ENCODE measurements around the gene PTH2.
"Not testable (repeated sequence)": the region's sequence is repeated elsewhere in the genome, so short reads cannot be mapped to it uniquely, and the experiment has no call there.

The PTH2 gene

DNA sequence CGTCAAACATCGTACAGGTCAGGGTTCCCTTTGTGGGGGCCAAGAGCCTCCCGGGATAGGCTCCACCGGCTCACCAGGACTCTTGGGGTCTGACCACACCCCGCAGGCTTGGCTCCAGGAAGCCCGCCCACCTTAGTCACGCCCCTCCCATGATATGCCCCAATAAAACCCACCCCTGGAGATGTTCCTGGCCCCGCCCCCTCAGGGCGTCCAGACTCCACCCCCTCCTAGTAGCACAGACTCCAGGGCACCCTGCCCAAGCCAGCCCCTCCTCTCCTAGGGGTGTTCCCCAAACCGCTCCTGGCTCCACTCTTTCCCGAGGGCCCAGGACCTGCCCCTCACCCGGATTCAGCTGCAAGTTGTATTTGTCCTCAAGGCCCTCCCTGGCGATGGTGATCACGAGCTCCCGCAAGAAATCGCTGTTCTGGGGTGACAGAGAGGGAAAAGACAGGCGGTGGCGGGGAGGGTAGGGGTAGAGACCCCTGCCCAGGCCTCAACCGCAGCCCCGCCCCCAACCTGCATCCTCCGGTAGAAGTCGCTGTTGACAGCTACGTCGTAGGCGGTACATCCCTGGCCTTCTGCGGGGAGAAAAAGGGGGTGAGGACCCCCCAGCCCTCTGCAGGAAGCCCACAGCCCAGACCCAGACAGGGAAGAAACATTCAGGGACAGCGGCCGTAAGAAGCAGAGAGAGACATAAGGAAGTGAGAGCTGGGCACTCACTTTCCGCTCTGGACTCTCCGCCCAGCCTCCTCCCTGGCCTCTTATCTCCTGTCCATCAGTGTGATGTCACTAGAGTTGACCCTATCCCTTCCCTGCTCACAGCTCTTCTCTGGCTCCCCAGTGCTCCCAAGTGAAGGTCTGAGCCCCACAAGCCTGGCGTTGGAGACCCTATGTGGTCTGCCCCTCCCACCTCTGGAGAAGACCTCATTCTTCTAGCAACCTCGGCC, 24.5 kb upstream of the PTH2 start:
- DNase-seq (ENCODE audit: low spot score) = no peak

DNA sequence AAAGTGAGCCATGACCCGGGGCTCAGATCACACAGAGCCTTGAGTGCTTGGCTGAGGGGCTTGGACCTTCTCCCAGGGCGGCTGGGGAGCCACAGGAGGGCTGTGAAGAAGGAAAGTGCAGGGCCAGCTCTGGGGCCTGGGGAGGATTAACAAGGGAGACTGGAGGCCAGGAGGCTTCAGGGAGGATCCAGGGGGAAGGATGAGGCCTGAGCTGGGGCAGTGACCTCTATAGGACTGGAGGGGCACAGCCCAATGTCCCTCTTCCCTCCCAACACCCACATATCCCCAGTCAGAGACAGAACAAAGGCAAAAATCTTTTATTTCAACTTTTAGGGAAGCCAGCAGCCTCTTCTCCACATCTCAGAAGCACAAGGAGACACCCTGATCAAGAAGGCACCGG, 22.8 kb upstream of the PTH2 start:
- DNase-seq (ENCODE audit: low spot score) = no peak

DNA sequence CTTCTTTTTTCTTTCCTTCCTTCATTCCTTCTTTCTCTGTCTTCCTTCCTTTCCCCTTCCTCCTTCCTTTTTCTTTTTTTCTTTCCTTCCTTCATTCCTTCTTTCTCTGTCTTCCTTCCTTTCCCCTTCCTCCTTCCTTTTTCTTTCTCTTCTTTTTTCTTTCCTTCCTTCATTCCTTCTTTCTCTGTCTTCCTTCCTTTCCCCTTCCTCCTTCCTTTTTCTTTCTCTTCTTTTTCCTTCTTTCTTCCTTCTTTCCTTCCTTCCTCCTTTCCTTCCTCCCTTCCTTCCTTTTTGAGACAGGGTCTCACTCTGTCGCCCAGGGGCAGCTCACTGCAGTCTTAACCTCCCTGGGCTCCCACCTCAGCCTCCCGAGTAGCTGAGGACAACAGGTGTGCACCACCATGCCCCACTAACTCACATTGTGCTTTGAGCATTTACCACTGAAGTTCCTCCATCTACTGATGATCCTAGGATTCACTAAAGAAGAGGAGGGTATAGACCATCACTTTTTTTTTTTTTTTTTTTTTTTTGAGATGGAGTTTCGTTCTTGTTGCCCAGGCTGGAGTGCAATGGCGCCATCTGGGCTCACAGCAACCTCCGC, 21.0 kb upstream of the PTH2 start:
- DNase-seq (ENCODE audit: low spot score) = not testable (repeated sequence)

DNA sequence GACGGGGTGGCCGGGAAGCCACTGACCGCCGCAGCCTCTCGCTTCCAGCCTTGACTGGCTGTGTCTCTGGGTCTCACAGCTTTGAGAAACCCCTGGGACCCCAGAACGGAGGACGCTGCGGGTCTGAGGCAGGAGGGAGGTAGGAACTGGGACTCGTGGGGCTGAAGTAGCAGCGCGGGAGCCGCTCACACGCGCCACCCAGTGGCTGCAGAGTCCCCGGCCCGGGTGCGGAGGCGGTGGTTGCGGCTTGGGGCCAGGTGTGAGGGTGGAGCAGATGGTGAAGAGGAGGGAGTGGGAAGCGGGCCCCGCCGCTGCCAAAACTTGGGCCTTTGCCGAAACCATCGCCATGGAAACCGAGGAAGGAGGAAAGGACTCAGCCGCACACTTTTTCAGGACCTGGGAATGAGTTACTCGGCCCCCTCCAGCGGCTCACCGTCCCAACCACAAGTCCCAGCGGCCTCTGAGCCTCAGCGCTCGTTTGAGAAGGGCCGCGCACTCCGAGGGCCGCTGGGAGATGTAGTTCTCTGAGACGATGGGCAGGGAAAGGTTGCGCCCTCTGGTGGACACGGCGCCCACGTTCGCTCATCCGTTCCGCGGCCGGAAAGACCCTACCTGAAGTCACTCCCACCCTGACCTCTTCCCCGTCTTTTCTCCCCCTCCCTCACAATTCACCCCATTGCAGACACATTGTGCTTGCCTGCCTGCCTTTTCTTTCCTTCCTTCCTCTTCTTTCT, 20.3 kb upstream of the PTH2 start:
- DNase-seq (ENCODE audit: low spot score) = peak; percentile 81

DNA sequence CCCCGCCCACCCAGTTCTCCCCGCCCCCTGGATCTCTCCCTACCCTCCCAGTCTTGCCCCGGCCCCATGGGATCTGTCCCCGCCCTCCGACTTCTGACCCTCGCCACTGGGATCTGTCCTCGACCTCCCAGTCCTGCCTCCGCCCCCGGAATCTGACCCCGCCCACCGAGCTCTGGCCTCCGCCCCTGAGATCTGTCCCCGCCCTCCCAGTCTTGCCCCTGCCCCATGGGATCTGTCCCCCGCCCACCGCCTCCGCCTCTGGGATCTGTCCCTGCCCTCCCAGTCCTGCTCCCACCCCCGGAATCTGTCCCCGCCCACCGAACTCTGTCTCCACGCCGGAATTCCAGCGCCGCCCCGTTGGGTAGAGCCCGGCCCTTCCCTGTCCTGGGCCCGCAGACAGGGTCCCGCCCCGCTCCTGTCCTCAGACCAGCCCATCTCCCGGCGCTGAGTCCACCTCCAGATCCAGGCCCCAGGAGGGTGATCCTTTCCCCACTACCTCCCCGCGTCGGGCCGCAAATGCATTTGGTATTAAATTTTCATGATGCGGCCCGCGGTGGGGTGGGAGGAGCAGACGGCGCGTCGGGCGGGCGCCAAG, 19.6 kb upstream of the PTH2 start:
- peak; percentile 96 for DNase-seq (ENCODE audit: low spot score)

DNA sequence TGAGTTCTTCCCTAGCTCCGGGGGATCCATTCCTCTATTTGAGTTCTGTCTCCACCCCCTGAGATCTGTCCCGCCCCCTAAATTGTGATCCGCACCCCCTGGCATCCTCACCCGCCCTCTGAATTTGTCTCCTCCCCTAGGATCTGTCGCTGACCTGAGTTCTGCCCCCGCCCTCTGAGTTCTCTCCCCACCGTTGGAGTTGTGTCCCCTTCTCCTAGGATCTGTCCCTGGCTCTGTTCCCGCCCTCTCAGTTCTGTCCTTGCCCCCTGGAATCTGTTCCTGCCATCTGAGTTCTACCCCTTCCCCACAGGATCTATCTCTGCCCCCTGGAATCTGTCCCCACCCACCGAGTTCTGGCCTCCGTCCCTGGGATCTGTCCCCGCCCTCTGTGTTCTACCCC, 19.1 kb upstream of the PTH2 start:
- DNase-seq (ENCODE audit: low spot score) = no peak

DNA sequence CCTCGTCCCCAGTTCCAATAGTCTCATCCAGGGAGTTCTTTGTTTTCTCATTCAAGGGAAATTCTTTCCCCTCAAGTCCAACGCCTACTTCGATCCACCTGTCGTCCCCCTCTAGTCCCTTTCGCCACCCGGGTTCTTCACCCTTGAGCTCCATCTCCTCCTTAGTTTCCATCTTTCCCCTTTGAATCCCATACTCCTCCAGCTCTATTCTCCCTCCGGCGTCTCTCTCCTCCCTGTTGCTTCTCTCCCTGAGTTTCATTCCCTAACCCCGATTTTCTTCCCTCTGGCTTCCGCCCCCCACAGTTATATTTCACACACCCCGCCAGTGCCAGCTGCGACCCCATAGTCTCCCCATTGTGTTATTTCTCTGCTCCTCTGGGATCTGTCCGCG, 18.7 kb upstream of the PTH2 start:
- DNase-seq (ENCODE audit: low spot score) = no peak

DNA sequence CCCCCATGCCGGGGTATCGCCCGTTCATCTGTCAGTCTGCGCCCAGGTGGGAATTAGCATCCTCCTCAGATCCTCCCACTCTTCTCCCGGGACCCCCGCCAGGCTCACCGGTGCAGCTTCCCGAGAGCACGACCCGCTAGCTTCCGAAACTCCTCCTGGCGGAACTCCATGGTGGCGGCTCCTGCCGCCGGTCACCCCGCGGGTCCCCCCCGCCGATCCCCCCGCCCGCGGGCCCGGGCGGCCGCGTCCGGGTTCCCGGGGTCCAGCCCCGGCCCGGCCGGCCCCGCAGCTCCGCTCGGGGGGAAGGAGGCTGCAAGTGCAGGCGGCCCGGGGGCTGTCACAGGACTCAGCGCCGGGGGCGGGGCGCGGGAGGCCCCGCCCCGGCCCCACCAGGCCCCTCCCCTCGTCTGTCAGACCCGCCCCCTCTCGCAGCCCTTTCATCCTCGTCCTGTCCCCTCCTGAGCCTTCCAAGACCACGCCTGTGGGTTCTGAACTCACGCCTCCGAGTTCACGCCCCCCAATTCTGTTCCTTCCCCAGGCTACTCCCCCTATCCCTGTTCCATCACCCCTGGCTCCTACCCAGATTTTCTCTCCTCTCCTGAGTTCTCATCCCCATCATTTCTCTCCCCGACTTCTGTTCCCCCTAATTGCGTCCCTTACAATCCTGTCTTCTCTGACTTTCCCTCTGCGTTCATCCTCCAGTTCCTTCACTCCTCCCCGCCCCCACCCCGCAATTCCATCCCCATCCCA, 18.1 kb upstream of the PTH2 start, which contains the start of gene SLC17A7:
Gene SLC17A7, minus strand, starts transcription at position 318 of the 750 bp plus-strand sequence. Its CDS starts 148 bp downstream, at position 170.
- DNase-seq (ENCODE audit: low spot score) = peak; percentile 66

DNA sequence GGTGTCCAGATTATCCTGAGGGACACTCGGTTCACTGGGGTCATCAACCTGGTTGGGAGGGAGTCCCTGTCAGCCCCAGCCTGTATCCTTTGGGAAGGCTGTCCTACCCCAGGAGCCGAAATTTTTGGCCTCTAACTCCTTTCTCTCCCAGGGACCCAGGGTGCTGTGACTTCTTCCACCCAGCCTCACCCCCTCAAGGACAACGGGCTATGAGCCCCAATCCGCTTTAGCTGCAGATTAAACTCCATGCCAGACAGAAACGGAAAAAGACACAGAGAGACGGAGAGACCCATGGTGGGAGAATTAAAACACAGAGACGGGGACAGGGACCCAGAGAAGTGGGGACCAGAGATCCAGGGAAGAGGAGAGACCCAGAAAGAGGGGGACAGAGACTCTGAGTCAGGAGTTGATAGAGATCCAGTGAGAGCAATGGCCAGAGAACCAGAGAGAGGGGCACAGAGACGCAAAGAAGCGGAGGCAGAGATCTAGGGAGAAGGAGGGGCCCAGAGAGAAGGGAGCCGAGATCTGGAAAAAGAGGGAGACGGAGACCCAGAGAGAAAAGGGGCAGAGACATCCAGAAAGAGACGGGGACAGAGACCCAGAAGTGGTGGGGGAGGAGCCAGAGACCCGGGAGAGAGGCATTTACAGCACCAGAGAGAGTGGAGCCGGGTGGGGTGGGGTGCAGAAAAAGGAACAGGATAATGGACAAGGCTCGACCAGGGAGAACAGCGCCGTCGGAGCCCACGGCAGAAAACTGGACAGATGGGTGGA, 17.4 kb upstream of the PTH2 start:
- DNase-seq (ENCODE audit: low spot score) = no peak

DNA sequence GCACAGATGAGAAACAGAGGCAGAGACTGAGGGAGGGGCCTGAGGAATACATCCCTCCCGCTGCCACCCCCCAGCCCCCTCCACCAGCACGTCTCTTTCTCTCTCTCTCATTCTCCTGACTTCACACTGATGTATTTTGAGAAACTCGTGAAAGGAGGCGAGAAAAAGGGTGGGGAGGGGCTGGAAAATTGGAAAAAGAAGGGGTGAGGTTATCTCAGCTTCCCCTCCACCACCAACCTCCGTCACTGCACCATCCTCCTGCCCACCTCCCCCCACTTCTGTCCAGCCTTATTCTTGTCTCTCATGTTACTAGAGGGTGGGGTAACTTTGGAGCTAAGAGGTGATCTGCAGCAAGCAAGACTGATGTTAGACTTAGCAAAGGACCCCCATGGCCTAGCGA, 16.6 kb upstream of the PTH2 start:
- DNase-seq (ENCODE audit: low spot score) = no peak

DNA sequence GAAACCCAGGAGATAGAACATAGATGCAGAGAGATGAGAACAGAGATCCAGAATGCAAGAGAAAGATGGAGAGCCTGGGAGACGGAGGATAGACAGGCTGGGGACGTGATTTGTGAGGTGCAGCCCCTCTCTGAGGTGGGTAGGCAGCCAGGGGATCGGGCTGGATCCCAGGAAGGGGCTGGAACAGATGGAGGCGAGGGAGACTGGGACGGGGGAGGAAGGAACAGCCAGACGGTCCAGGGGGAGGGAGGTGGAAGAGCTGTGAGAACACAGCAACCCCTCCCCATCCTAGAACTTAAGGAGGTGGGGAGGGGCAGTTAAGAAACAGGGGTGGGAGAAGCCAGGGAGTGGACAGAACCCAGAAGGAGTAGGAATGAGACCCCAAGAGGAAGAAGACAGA, 15.0 kb upstream of the PTH2 start:
- no peak for DNase-seq (ENCODE audit: low spot score)

DNA sequence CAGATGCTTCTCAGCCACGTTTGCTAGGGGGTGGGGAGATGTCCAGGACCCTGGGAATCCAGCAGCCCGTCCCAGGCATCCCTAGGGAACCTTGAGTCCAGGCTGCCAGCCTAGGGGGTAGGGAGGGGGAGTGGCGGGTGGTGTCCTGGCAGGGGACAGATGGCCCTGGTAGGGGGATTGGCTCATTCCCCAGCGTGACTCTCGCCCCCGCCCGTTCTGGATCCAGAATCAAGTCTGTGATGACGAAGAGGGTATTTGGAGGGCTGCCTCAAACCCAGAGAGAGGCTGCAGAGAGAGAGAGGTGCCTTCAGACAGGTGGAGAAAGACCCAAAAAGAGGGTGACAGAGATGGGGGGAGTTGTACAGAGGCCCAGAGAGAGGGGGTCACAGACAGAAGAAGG, 14.0 kb upstream of the PTH2 start:
- DNase-seq (ENCODE audit: low spot score) = no peak

DNA sequence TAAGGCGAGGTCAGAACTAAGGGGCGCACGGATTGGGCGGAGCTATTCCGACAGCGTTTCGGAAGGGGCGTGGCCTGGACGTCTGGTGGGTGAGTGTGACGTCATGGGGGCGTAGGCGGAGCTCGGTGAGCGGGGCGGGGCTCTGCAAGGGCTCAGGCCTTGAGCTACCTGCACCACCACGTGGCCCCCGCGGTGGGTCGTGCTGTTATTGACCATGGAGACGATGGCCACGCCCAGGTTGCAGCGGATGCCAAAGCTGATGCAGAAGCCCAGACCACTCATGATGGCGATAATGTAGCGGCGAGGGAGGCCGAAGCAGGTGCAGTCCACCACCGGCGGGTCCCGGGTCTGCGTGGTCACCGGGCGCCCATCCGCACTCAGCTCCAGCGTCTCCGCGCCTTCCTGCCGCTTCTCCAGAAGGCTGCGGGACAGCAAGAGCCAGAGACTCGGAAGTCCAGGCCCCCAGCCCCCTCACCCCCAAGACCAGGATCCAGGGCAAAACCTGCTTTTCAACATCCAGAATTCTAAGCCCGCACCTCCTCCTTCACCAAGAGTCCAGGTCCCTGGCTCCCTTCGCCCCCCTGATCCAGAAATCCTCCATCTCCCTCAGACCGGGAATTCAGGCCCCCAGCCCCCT, 13.3 kb upstream of the PTH2 start:
- DNase-seq (ENCODE audit: low spot score) = no peak

DNA sequence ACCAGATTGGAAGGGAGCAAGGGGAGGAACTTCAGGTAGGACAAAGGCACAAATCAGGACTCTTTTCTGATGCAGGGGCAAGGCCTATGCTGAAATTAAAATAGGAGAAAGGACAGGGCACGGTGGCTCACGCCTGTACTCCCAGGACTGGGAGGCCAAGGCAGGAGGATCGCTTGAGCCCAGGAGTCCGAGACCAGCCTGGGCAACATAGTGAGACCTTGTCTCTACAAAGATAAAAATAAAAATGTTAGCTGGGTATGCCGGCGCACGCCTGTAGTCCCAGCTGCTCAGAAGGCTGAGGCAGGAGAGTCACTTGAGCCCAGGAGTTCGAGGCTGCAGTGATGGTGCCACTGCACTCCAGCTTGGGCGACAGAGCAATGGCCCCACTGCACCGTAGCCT, 12.4 kb upstream of the PTH2 start:
- DNase-seq (ENCODE audit: low spot score) = no peak

DNA sequence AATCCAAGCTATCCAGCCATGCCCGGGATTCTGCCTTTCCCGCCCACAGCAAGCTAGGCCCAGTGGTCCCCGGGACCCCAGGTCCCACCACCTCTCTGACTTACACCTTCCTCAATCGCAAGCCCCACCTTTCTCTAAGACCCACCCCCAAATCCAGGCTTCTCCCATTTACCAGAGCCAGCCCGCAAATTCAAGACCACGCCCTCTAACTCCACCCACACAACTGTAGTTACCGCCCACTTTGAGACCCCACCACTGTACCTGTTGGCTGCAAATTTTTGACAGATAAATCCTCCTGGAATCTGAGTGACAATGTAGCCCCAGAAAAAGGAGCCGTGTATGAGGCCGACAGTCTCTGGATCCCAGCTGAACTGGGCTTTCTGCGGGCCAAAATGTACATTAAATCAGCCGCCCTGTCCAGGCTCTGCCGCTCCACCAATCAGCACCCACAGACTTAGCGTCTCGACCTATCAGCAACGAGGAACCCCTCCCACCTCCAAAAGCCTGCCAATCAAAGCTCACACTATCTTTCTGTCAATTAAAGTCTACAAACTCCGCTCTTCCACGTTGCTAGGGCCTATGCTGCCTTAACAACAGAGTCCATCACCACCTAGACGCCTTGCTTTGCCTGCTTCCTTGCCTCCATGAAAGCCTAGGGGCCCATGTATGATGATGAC, 11.8 kb upstream of the PTH2 start:
- no peak for DNase-seq (ENCODE audit: low spot score)

DNA sequence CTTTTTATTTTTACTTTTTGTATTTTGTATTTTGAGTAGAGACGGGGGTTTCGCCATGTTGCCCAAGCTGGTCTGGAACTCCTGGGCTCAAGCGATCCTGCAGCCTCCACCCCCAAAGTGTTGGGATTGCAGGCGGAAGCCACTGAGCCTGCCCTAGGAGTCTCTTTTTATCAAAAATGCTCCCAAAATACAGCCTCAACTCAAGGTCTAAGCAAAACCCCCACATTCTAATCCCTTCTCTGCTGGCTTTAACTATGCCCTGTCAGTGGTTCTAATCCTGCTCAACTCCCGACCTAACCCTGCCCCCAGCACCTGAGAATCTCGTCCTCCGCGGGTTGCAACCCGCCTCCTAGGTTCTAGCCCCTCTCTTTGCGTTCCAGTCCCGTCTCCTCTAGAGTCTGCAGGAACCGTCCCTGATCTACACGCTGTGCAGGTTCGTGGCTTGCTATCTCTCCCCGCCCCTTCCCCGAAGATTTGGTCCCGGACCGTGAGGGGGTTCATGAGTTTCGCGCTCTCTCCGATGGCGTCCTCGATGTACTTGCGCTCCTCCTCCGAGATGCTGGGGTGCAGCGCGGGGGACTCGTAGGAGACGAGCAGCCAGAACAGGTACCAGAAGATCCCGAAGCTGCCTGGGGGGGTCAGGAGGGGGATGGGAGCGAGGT, 10.1 kb upstream of the PTH2 start:
- DNase-seq (ENCODE audit: low spot score) = no peak

DNA sequence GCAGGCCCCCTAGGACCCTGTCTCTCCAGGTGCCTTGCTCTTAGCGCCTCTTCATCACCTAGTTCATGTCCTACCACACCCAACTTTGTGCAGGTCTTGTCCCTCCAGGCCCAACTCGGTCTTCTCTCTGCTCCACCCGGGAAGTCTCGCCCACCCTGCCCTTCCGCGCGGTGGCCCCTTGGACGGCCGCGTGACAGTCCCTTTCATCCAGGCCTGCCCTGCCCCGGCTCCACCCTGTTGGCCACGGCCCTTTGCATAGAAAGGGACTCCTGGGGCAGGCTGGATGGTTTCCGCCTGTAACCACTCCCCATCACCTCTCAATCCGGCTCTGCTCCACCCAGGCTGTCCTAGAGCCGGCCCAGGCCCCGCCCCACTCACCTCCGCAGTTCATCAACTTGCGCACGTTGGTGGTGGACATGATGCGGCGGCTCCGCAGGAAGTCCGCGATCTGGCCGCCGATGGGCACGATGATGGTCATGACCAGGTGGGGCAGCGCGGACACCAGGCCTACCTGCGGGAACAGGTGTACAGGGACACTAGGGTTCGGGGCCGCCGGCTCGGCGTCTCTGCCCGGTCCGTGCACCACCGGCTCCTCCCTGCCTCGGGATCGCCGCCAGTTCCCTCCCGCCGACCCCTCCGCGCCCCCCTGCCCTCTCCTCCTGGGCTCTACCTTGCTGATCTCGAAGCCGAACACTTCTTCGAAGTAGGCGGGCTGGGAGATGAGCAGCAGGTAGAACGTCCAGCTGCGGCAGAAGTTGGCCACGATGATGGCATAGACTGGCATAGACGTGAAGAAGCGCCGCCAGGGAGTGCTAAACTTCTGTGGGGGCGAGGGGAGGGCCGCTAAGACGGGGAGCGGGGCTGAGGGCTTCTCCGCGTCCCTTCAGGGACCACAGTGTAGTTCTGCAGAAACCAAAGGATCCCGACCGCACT, 9.2 kb upstream of the PTH2 start:
- DNase-seq (ENCODE audit: low spot score) = no peak

DNA sequence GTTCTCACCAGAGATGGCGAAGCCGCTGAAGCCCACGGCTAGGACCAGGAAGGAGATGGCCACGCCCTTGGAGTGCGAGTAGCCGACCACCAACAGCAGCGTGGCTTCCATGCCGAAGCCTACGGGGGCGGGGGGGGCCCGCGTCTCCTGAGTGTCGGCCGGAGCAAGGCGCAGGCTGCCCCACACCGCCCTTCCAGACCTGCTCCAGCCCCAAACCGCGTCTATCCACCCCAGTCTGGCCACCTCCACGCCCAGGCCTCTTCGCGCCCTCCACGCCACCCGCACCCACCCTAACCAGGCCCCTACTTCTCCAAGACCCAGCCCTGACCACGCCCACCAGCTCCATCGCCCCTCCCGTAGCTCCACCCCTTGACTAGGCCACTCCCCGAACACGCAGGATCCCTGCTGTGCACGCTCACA, 8.1 kb upstream of the PTH2 start:
- DNase-seq (ENCODE audit: low spot score) = no peak

Measured in COLO829 (cell line).